Ascending aorta (tissue), 2 donors: ENCODE results near the gene PTGR1. TPM values are rescaled to one million over a fixed set of nuclear protein-coding genes. Genes with fewer than 3 reads are reported as not detected.

ENCODE experiments used
- DNase-seq, 2 donors: peaks; one replicate each; pipeline ENCODE4 v3.0.0-alpha.2; 2019; ENCODE audit warnings: low spot score in 2 of 2
- H3K27ac ChIP-seq, 2 donors: fragments of 200-600 bp; sonication (generic); one replicate each; pipeline ENCODE4 v1.5.1; 2016 to 2017; ENCODE audit warnings: mild to moderate bottlenecking in 1 of 2
- H3K27me3 ChIP-seq: fragments of 200-600 bp; sonication (generic); one replicate; pipeline ENCODE4 v1.5.1; 2017
- H3K36me3 ChIP-seq, 2 donors: fragments of 200-600 bp; sonication (generic); one replicate each; pipeline ENCODE4 v1.5.1; 2016
- H3K4me1 ChIP-seq, 2 donors: fragments of 200-600 bp; sonication (generic); one replicate each; pipeline ENCODE4 v1.5.1; 2016 to 2017; ENCODE audit warnings: mild to moderate bottlenecking in 1 of 2
- H3K4me3 ChIP-seq, 2 donors: fragments of 200-600 bp; sonication (generic); one replicate each; pipeline ENCODE4 v1.5.1; 2016 to 2017; ENCODE audit warnings: mild to moderate bottlenecking in 1 of 2
- H3K9me3 ChIP-seq, 2 donors: fragments of 200-600 bp; sonication (generic); one replicate each; pipeline ENCODE4 v1.5.1; 2016
- intact Hi-C: fragments of 100-400 bp; cut with DNase I; formaldehyde crosslinking; loops from one replicate; pipeline ENCODE4 v1.15.1; 2023
- total RNA-seq: library from RNA; depleted of rRNA; stranded (reverse); fragments of >200 nt; gene quantifications from one replicate; pipeline ENCODE4 v1.1.0, GENCODE V29; 2016
- TF ChIP-seq, protein P1 (sequence below), 3 experiments: fragments of 200-600 bp in 2 of 3; fragments of 450-650 bp in 1 of 3; sonication (generic) in 2 of 3; IDR thresholded peaks; one replicate each; pipeline ENCODE4 v1.5.1; 2016 to 2019; ENCODE audit warnings: antibody characterized with exemption in 3 of 3, mild to moderate bottlenecking in 1 of 3, moderate library complexity in 1 of 3

Gene PTGR1
- total RNA-seq, 1 donor from 2014 or later: 86.2 TPM

DNA sequence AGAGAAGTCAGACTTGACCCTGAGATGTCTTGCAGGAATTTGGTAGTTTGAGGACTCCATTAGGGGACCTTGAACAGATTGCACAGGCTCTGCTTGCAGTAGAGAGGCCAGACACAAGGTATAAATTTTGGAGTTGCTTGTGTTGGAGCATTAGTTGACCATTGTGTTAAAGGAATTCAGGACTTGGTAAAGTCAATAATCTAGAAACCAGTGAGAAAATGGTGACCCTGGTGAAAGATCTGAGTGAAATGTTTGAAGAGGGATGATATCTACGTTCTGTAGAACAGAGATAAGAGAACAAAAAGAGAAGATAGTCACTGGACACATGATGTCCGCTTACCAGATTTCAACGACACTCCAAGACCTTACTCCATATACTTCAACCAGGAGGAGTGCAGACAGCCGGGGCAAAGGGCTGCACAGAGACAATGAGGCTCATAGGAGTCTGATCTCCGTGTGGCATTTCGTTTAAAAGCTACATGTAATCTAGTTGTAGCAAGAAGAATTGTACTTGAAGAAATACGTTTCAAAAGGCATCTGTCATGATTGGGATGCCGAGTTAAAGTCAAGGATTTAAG is 44.8 kb upstream of the PTGR1 start:
- Histone ChIP-seq H3K27ac (no peak overlapping the region), H3K36me3 (peaks cover 3 to 15% of the 10 kb centered on the region in 2 donors), H3K27me3 (no peaks in the 10 kb centered on the region), H3K9me3 (no peaks in the 10 kb centered on the region), H3K4me1 (no peaks in the 10 kb centered on the region), H3K4me3 (no peak overlapping the region)
- TF ChIP-seq, protein P1, sequence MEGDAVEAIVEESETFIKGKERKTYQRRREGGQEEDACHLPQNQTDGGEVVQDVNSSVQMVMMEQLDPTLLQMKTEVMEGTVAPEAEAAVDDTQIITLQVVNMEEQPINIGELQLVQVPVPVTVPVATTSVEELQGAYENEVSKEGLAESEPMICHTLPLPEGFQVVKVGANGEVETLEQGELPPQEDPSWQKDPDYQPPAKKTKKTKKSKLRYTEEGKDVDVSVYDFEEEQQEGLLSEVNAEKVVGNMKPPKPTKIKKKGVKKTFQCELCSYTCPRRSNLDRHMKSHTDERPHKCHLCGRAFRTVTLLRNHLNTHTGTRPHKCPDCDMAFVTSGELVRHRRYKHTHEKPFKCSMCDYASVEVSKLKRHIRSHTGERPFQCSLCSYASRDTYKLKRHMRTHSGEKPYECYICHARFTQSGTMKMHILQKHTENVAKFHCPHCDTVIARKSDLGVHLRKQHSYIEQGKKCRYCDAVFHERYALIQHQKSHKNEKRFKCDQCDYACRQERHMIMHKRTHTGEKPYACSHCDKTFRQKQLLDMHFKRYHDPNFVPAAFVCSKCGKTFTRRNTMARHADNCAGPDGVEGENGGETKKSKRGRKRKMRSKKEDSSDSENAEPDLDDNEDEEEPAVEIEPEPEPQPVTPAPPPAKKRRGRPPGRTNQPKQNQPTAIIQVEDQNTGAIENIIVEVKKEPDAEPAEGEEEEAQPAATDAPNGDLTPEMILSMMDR (IDR thresholded peaks at IDR 0.05): no peak
- intact Hi-C loops: no loop called here
- no peak for DNase-seq

DNA sequence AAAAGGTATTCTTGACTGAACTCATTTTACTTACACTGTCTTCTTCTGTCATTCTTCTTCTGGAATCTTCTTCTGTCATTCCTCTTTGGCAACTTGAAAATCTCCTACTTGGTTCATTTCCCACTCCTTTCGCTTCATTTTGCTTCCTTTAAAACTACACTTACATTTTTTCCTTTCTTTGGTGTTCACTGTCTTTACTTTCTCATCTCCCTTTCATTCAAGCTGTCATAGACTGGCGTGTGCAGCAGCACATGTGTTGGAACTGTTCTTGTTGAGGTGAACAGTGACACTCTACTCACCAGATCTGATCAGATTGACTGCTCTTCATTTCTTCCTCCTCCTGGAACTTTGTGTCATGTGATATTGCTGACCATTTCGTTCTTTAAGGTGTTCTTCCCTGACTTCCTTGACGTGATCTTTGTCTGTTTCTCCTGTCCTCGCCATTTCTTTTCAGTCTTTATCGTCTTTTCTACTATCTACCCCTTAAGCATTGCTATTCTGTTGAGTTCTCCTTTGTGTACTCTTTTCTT is 38.0 kb upstream of the PTGR1 start:
- Histone ChIP-seq H3K9me3 (no peaks in the 10 kb centered on the region), H3K36me3 (no peaks in the 10 kb centered on the region), H3K4me1 (peaks cover 0 to 9% of the 10 kb centered on the region in 2 donors), H3K27ac (no peak overlapping the region), H3K4me3 (no peak overlapping the region), H3K27me3 (no peaks in the 10 kb centered on the region)
- DNase-seq: no peak
- TF ChIP-seq, protein P1 (IDR thresholded peaks at IDR 0.05): no peak
- intact Hi-C loops: loop anchor here (10.0 kb wide), 2 partner anchors 257 to 1417 kb away; partner anchors contain the start of genes UGCG and ZFP37

DNA sequence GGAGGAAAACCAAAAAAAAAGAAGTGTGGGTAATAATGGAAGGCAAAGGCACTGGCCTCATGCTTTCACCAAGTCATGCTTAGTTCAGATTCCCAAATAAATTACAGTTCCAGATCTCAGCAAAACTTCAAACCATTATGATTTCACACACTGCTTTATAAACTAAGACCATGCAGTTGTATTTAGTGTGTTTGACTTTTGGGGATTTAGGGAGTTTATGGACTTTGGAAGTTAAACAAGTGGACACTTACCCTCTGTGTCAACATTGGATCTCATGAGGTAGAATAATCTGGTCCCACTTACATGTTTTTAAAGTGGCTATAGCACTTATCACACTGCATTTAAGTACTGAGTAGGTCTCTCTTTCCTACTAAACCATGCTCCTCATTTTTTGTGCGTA is 35.4 kb upstream of the PTGR1 start:
- no peaks in the 10 kb centered on the region for H3K9me3 ChIP-seq
- no peak overlapping the region for H3K27ac ChIP-seq
- no peak overlapping the region for H3K4me3 ChIP-seq
- intact Hi-C loops: loop anchor here (10.0 kb wide), 2 partner anchors 260 to 1420 kb away; partner anchors contain the start of genes UGCG and ZFP37
- TF ChIP-seq, protein P1 (IDR thresholded peaks at IDR 0.05): no peak
- peaks cover 0 to 13% of the 10 kb centered on the region in 2 donors for H3K4me1 ChIP-seq
- H3K36me3 ChIP-seq: no peaks in the 10 kb centered on the region
- no peak for DNase-seq
- no peaks in the 10 kb centered on the region for H3K27me3 ChIP-seq

DNA sequence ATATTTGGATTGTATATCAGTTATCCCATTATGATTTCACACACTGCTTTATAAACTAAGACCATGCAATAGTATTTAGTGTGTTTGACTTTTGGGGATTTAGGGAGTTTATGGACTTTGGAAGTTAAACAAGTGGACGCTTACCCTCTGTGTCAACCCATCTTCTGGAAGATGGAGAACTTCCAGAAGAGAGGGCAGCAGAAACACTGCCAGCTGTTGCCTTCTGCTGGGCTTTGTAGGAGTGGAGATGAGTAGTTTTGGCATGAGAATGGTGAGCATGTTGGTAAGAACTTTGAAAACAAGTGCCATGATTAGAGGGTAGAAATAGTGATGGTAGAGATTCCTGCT is 33.9 kb upstream of the PTGR1 start:
- H3K27me3 ChIP-seq: no peaks in the 10 kb centered on the region
- no peaks in the 10 kb centered on the region for H3K36me3 ChIP-seq
- DNase-seq: no peak
- no peak overlapping the region for H3K4me3 ChIP-seq
- intact Hi-C loops: loop anchor here (10.0 kb wide), 2 partner anchors 261 to 1421 kb away; partner anchors contain the start of genes UGCG and ZFP37
- no peak overlapping the region for H3K27ac ChIP-seq
- peaks cover 0 to 13% of the 10 kb centered on the region in 2 donors for H3K4me1 ChIP-seq
- no peaks in the 10 kb centered on the region for H3K9me3 ChIP-seq
- TF ChIP-seq, protein P1 (IDR thresholded peaks at IDR 0.05): no peak

DNA sequence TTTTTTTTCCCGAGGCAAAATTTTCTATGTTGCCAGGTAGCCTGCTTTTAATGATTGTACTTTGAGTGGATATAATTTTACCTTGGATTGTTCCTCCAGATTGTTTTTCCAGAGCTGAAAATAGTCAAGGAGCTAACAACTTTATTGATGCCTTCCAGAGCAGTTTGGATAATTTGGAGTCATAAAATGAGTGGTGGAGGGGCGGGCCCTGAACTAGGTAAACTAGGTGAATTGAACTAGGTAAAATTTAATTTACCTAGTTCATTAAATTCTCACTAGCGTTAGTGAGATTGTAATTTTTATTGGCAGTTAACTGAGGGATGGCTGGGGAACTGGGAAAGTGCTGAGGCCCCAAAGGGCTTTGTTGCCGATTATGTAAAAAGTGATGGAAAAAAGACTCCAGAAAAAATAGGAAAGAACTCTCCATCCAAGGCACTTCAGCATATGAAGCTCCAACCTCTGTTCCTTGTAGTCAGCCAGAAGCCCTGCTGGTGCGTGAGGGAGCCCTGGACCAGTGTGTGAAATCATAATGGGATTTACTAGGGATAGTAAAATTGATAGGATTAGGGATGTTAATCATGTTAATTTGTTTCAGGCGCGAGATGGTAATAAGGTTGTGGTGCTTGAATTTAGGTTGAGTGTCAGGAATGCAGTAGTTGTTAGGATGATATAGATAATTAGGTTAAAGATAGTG is 33.4 kb upstream of the PTGR1 start:
- peaks cover 0 to 13% of the 10 kb centered on the region in 2 donors for H3K4me1 ChIP-seq
- no peaks in the 10 kb centered on the region for H3K27me3 ChIP-seq
- H3K27ac ChIP-seq: no peak overlapping the region
- peak overlapping the region; percentile 92 to 99 for H3K4me3 ChIP-seq
- DNase-seq: no peak
- H3K9me3 ChIP-seq: no peaks in the 10 kb centered on the region
- TF ChIP-seq, protein P1 (IDR thresholded peaks at IDR 0.05): no peak
- H3K36me3 ChIP-seq: no peaks in the 10 kb centered on the region
- intact Hi-C loops: loop anchor here (10.0 kb wide), 2 partner anchors 262 to 1422 kb away; partner anchors contain the start of genes UGCG and ZFP37
